NAMALWA (cell line): ENCODE data around the gene MCM5.
"Not testable (repeated sequence)": the region's sequence is repeated elsewhere in the genome, so short reads cannot be mapped to it uniquely, and the experiment has no call there.

Experiments used
- DNase-seq: peaks from one replicate; pipeline ENCODE4 v3.0.0-alpha.2; 2015; ENCODE audit warnings: low spot score

MCM5 gene

GRCh38 chr22:35432228-35432905 lies 32.4 kb downstream of the MCM5 start:
- DNase-seq = no peak

GRCh38 chr22:35434061-35434710 lies 34.2 kb downstream of the MCM5 start:
- no peak for DNase-seq

- peak; percentile 39 for DNase-seq
Observed at GRCh38 chr22:35435201-35435740, 35.3 kb downstream of the MCM5 start.

- DNase-seq = no peak
Observed at GRCh38 chr22:35436421-35436820, 36.5 kb downstream of the MCM5 start.

GRCh38 chr22:35437049-35437448 lies 37.1 kb downstream of the MCM5 start:
- DNase-seq = peak; percentile 66

GRCh38 chr22:35438673-35439364 lies 38.9 kb downstream of the MCM5 start:
- not testable (repeated sequence) for DNase-seq

- no peak for DNase-seq
Observed at GRCh38 chr22:35439365-35439717, 39.4 kb downstream of the MCM5 start.

- no peak for DNase-seq
Observed at GRCh38 chr22:35440129-35440528, 40.2 kb downstream of the MCM5 start.

- no peak for DNase-seq
Observed at GRCh38 chr22:35441489-35442100, 41.7 kb downstream of the MCM5 start.

GRCh38 chr22:35442471-35442870 lies 42.5 kb downstream of the MCM5 start:
- no peak for DNase-seq

- DNase-seq = no peak
Observed at GRCh38 chr22:35443338-35443737, 43.4 kb downstream of the MCM5 start.

- no peak for DNase-seq
Observed at GRCh38 chr22:35443790-35444684, 44.1 kb downstream of the MCM5 start.

- DNase-seq = no peak
Observed at GRCh38 chr22:35444685-35445399, 44.9 kb downstream of the MCM5 start.

GRCh38 chr22:35445933-35446332 lies 46.0 kb downstream of the MCM5 start:
- no peak for DNase-seq

GRCh38 chr22:35446365-35446764 lies 46.4 kb downstream of the MCM5 start:
- no peak for DNase-seq

- DNase-seq = no peak
Observed at GRCh38 chr22:35448523-35448922, 48.6 kb downstream of the MCM5 start.

- DNase-seq = no peak
Observed at GRCh38 chr22:35449829-35450689, 50.1 kb downstream of the MCM5 start.

- DNase-seq = no peak
Observed at GRCh38 chr22:35450824-35451569, 51.1 kb downstream of the MCM5 start.

GRCh38 chr22:35451592-35451991 lies 51.7 kb downstream of the MCM5 start:
- no peak for DNase-seq
